ENCODE results near the gene SDK2. TPM values are rescaled to one million over a fixed set of nuclear protein-coding genes. Genes with fewer than 3 reads are reported as not detected.

The SDK2 gene
- total and polyA plus RNA-seq, 11 donors, result 0.84 to 4.0 (median 2.6) TPM

- H3K9me3 ChIP-seq, result no peaks in the 10 kb centered on the region
- 86 to 92% (median 90%) methylated on average over 13 of the region's 13 CpGs for WGBS, 4 donors
- intact Hi-C loops (cut with DNase I), result loop anchor here in 1 of 10 donors (10.0 kb wide), 1 partner anchor 90 kb away; no protein-coding TSS in a partner anchor
- TF ChIP-seq POLR2A (IDR thresholded peaks at IDR 0.05) (no peak), CTCF (IDR thresholded peaks at IDR 0.05) (no peak)
- ATAC-seq (no peak), DNase-seq (peak in 1 of 5 donors; percentile 14)
- no peak overlapping the region for H3K4me3 ChIP-seq
- H3K4me1 ChIP-seq, result no peaks in the 10 kb centered on the region
- no peaks in the 10 kb centered on the region for H3K36me3 ChIP-seq
- H3K27ac ChIP-seq, result no peak overlapping the region
- no peaks in the 10 kb centered on the region for H3K27me3 ChIP-seq
These were observed 129.9 kb downstream of the SDK2 start for GRCh38 chr17:73514146-73514863.

- DNase-seq, result no peak
- no peaks in the 10 kb centered on the region for H3K4me1 ChIP-seq
- H3K27me3 ChIP-seq, result no peaks in the 10 kb centered on the region
- H3K9me3 ChIP-seq, result no peaks in the 10 kb centered on the region
- H3K27ac ChIP-seq, result no peak overlapping the region
- 78 to 90% (median 83%) methylated on average over 10 of the region's 10 CpGs for WGBS, 4 donors
- ATAC-seq, result no peak
- TF ChIP-seq CTCF (IDR thresholded peaks at IDR 0.05) (no peak), POLR2A (IDR thresholded peaks at IDR 0.05) (no peak)
- intact Hi-C loops (cut with DNase I), result loop anchor here in 1 of 10 donors (10.0 kb wide), 1 partner anchor 89 kb away; no protein-coding TSS in a partner anchor
- no peaks in the 10 kb centered on the region for H3K36me3 ChIP-seq
- H3K4me3 ChIP-seq, result no peak overlapping the region
These were observed 130.8 kb downstream of the SDK2 start for GRCh38 chr17:73513426-73513825.

GRCh38 chr17:73511719-73512115, 132.5 kb downstream of the SDK2 start:
- no peak for DNase-seq

More at GRCh38 chr17:73511719-73512115, 132.5 kb downstream of the SDK2 start:
- no peaks in the 10 kb centered on the region for H3K27me3 ChIP-seq
- no peaks in the 10 kb centered on the region for H3K4me1 ChIP-seq
- H3K36me3 ChIP-seq, result no peaks in the 10 kb centered on the region
- intact Hi-C loops (cut with DNase I), result loop anchor here in 1 of 10 donors (10.0 kb wide), 1 partner anchor 87 kb away; no protein-coding TSS in a partner anchor
- no peak overlapping the region for H3K4me3 ChIP-seq
- 73 to 85% (median 79%) methylated on average over 5 of the region's 5 CpGs for WGBS, 4 donors
- H3K27ac ChIP-seq, result no peak overlapping the region
- H3K9me3 ChIP-seq, result no peaks in the 10 kb centered on the region
- no peak for TF ChIP-seq POLR2A (IDR thresholded peaks at IDR 0.05)
- TF ChIP-seq CTCF (IDR thresholded peaks at IDR 0.05), result no peak
- ATAC-seq, result no peak
